GM23338 (cell line): Measurements from ENCODE around the gene CRTC3. TPM values are rescaled to one million over a fixed set of nuclear protein-coding genes. Genes with fewer than 3 reads are reported as not detected.

Experiments
- ATAC-seq: fragments of 200-7000 bp; cut with Tn5 transposase; 3 replicates; pipeline ENCODE4 v1.9.1; 2020
- DNase-seq: peaks from one replicate; pipeline ENCODE4 v3.0.0-alpha.2; 2015; ENCODE audit warnings: low spot score
- H2AFZ ChIP-seq: fragments of 200-600 bp; sonication (generic); 2 replicates; pipeline ENCODE4 v1.8.0; 2016; ENCODE audit warnings: antibody characterized with exemption, mild to moderate bottlenecking, moderate library complexity
- H3F3A ChIP-seq: fragments of 200-600 bp; sonication (generic); replicated peaks from 2 replicates; pipeline ENCODE4 v1.8.0; 2017; ENCODE audit warnings: antibody characterized with exemption, mixed run types, low read depth
- H3K27ac ChIP-seq: fragments of 200-600 bp; sonication (generic); 2 replicates; pipeline ENCODE4 v1.6.1; 2016; ENCODE audit warnings: low read depth
- H3K27me3 ChIP-seq: fragments of 200-600 bp; sonication (generic); 2 replicates; pipeline ENCODE4 v1.8.0; 2016; ENCODE audit warnings: mild to moderate bottlenecking, mixed run types, moderate library complexity; ENCODE audit not compliant: insufficient read depth
- H3K36me3 ChIP-seq: fragments of 200-600 bp; sonication (generic); 2 replicates; pipeline ENCODE4 v1.8.0; 2016; ENCODE audit warnings: mild to moderate bottlenecking; ENCODE audit not compliant: insufficient read depth
- H3K4me1 ChIP-seq: fragments of 200-600 bp; sonication (generic); 2 replicates; pipeline ENCODE4 v1.8.0; 2016; ENCODE audit warnings: mild to moderate bottlenecking, moderate library complexity; ENCODE audit not compliant: insufficient read depth
- H3K4me2 ChIP-seq: fragments of 200-600 bp; sonication (generic); 2 replicates; pipeline ENCODE4 v1.7.1; 2017; ENCODE audit warnings: mixed run types
- H3K4me3 ChIP-seq: fragments of 200-600 bp; sonication (generic); 2 replicates; pipeline ENCODE4 v1.6.1; 2016; ENCODE audit warnings: mixed run types
- H3K79me2 ChIP-seq: fragments of 200-600 bp; sonication (generic); replicated peaks from 2 replicates; pipeline ENCODE4 v1.8.0; 2017; ENCODE audit warnings: mild to moderate bottlenecking; ENCODE audit not compliant: insufficient read depth
- H3K9me2 ChIP-seq: fragments of 200-600 bp; sonication (generic); 2 replicates; pipeline ENCODE4 v1.8.0; 2017; ENCODE audit not compliant: insufficient read depth
- H4K20me1 ChIP-seq: fragments of 200-600 bp; sonication (generic); replicated peaks from 2 replicates; pipeline ENCODE4 v1.8.0; 2017; ENCODE audit warnings: mild to moderate bottlenecking; ENCODE audit not compliant: insufficient read depth
- H3K27ac Mint-ChIP-seq: 2 replicates; pipeline ENCODE4 v1.8.0; 2020; ENCODE audit warnings: inconsistent platforms, mild to moderate bottlenecking, moderate library complexity, mixed read lengths
- H3K27me3 Mint-ChIP-seq: 3 replicates; pipeline ENCODE4 v1.8.0; 2022; ENCODE audit warnings: low read depth, mild to moderate bottlenecking, moderate library complexity, mixed read lengths, inconsistent platforms; ENCODE audit not compliant: insufficient read depth, poor library complexity
- H3K36me3 Mint-ChIP-seq: 3 replicates; pipeline ENCODE4 v1.8.0; 2021; ENCODE audit warnings: low read depth, mild to moderate bottlenecking, inconsistent platforms, moderate library complexity, mixed read lengths
- H3K4me1 Mint-ChIP-seq: 3 replicates; pipeline ENCODE4 v1.8.0; 2020; ENCODE audit warnings: mild to moderate bottlenecking, inconsistent platforms, mixed read lengths
- H3K4me3 Mint-ChIP-seq: 3 replicates; pipeline ENCODE4 v1.8.0; 2021; ENCODE audit warnings: moderate library complexity, mild to moderate bottlenecking, inconsistent platforms, mixed read lengths
- H3K9me3 Mint-ChIP-seq: 3 replicates; pipeline ENCODE4 v1.8.0; 2020; ENCODE audit warnings: moderate library complexity, mild to moderate bottlenecking, inconsistent platforms, mixed read lengths
- ZNF114 ChIP-seq: fragments of 250-450 bp; sonication (Bioruptor Pico); IDR thresholded peaks from 2 replicates; pipeline ENCODE4 v1.5.0; 2020; ENCODE audit warnings: mild to moderate bottlenecking, moderate library complexity
- ZNF331 ChIP-seq: fragments of 250-450 bp; sonication (Bioruptor Pico); IDR thresholded peaks from 2 replicates; pipeline ENCODE4 v1.5.0; 2020; ENCODE audit warnings: low read depth, mild to moderate bottlenecking, moderate library complexity
- polyA plus RNA-seq: library from polyadenylated mRNA; unstranded; fragments of >200 nt; fragmentation: Nextera tagmentation; extraction: Ambion mirVana; gene quantifications from 2 replicates; pipeline ENCODE4 v1.2.1, GENCODE V29; 2016
- total RNA-seq: library from RNA; depleted of rRNA; stranded (reverse); fragments of >200 nt; shearing (Covaris generic); gene quantifications from 2 replicates; pipeline ENCODE4 v1.2.3, GENCODE V29; 2014
- TF ChIP-seq, protein P1 (sequence below): fragments of 250-450 bp; sonication (Bioruptor Pico); IDR thresholded peaks from 2 replicates; pipeline ENCODE4 v1.5.0; 2020; ENCODE audit warnings: mild to moderate bottlenecking, moderate library complexity
- TF ChIP-seq, protein P2 (sequence below): IDR thresholded peaks from one replicate; pipeline ENCODE4 v1.6.1; 2018; ENCODE audit warnings: antibody characterized with exemption; ENCODE audit not compliant: unreplicated experiment

The CRTC3 gene
- total and polyA plus RNA-seq, 2 experiments from 2014 or later: 2.8 to 3.8 TPM

GRCh38 chr15:90645873-90646575, 116.3 kb downstream of the CRTC3 start (continued):
- TF ChIP-seq, protein P1, sequence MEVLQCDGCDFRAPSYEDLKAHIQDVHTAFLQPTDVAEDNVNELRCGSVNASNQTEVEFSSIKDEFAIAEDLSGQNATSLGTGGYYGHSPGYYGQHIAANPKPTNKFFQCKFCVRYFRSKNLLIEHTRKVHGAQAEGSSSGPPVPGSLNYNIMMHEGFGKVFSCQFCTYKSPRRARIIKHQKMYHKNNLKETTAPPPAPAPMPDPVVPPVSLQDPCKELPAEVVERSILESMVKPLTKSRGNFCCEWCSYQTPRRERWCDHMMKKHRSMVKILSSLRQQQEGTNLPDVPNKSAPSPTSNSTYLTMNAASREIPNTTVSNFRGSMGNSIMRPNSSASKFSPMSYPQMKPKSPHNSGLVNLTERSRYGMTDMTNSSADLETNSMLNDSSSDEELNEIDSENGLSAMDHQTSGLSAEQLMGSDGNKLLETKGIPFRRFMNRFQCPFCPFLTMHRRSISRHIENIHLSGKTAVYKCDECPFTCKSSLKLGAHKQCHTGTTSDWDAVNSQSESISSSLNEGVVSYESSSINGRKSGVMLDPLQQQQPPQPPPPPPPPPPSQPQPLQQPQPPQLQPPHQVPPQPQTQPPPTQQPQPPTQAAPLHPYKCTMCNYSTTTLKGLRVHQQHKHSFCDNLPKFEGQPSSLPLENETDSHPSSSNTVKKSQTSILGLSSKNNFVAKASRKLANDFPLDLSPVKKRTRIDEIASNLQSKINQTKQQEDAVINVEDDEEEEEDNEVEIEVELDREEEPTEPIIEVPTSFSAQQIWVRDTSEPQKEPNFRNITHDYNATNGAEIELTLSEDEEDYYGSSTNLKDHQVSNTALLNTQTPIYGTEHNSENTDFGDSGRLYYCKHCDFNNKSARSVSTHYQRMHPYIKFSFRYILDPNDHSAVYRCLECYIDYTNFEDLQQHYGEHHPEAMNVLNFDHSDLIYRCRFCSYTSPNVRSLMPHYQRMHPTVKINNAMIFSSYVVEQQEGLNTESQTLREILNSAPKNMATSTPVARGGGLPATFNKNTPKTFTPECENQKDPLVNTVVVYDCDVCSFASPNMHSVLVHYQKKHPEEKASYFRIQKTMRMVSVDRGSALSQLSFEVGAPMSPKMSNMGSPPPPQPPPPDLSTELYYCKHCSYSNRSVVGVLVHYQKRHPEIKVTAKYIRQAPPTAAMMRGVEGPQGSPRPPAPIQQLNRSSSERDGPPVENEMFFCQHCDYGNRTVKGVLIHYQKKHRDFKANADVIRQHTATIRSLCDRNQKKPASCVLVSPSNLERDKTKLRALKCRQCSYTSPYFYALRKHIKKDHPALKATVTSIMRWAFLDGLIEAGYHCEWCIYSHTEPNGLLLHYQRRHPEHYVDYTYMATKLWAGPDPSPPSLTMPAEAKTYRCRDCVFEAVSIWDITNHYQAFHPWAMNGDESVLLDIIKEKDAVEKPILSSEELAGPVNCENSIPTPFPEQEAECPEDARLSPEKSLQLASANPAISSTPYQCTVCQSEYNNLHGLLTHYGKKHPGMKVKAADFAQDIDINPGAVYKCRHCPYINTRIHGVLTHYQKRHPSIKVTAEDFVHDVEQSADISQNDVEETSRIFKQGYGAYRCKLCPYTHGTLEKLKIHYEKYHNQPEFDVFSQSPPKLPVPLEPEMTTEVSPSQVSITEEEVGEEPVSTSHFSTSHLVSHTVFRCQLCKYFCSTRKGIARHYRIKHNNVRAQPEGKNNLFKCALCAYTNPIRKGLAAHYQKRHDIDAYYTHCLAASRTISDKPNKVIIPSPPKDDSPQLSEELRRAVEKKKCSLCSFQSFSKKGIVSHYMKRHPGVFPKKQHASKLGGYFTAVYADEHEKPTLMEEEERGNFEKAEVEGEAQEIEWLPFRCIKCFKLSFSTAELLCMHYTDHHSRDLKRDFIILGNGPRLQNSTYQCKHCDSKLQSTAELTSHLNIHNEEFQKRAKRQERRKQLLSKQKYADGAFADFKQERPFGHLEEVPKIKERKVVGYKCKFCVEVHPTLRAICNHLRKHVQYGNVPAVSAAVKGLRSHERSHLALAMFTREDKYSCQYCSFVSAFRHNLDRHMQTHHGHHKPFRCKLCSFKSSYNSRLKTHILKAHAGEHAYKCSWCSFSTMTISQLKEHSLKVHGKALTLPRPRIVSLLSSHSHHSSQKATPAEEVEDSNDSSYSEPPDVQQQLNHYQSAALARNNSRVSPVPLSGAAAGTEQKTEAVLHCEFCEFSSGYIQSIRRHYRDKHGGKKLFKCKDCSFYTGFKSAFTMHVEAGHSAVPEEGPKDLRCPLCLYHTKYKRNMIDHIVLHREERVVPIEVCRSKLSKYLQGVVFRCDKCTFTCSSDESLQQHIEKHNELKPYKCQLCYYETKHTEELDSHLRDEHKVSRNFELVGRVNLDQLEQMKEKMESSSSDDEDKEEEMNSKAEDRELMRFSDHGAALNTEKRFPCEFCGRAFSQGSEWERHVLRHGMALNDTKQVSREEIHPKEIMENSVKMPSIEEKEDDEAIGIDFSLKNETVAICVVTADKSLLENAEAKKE (CRISPR knock-in tag): no peak
- TF ChIP-seq ZNF114: no peak

DNA sequence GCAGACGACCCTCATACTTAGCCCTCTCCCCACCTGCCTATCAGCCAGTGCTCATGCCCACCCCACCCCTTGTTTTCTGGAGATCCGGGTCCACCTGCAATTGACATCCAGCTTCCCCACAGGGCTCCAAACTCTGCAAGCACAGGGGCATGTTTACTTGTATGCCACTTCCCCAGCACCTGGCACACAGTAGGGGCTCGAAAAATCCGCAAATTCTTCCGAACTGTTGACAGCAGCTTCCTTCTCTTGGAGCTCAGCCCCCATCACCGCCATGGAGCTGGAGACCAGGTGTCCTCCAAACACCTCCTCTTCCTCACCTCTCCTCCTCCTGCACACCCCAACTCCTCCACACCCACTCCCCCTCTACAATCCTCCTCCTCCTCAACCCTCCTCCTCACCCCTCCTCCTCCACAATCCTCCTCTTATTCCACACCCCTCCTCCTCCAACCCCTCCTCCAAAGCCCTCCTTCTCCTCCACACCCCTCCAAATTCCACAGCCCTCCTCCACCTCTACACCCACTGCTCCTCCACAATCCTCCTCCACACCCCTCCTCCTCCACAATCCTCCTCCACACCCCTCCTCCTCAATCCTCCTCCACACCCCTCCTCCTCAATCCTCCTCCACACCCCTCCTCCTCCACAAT, 117.1 kb downstream of the CRTC3 start:
- H3K27me3 ChIP-seq: no peaks in the 10 kb centered on the region
- Mint-ChIP-seq H3K36me3 (no peaks in the 10 kb centered on the region), H3K9me3 (no peaks in the 10 kb centered on the region; the same call in 2 of the 3 replicates), H3K27ac (no peak overlapping the region), H3K4me1 (peaks cover 19% of the 10 kb centered on the region), H3K4me3 (no peak overlapping the region), H3K27me3 (peaks cover 11% of the 10 kb centered on the region)
- no peaks in the 10 kb centered on the region for H3K9me2 ChIP-seq
- no peaks in the 10 kb centered on the region for H3K79me2 ChIP-seq
- DNase-seq (no peak), ATAC-seq (no peak)
- H3K4me2 ChIP-seq: no peak overlapping the region
- H3F3A ChIP-seq: no peaks in the 10 kb centered on the region
- H3K4me3 ChIP-seq: no peak overlapping the region
- H3K36me3 ChIP-seq: no peaks in the 10 kb centered on the region
- TF ChIP-seq, protein P2, sequence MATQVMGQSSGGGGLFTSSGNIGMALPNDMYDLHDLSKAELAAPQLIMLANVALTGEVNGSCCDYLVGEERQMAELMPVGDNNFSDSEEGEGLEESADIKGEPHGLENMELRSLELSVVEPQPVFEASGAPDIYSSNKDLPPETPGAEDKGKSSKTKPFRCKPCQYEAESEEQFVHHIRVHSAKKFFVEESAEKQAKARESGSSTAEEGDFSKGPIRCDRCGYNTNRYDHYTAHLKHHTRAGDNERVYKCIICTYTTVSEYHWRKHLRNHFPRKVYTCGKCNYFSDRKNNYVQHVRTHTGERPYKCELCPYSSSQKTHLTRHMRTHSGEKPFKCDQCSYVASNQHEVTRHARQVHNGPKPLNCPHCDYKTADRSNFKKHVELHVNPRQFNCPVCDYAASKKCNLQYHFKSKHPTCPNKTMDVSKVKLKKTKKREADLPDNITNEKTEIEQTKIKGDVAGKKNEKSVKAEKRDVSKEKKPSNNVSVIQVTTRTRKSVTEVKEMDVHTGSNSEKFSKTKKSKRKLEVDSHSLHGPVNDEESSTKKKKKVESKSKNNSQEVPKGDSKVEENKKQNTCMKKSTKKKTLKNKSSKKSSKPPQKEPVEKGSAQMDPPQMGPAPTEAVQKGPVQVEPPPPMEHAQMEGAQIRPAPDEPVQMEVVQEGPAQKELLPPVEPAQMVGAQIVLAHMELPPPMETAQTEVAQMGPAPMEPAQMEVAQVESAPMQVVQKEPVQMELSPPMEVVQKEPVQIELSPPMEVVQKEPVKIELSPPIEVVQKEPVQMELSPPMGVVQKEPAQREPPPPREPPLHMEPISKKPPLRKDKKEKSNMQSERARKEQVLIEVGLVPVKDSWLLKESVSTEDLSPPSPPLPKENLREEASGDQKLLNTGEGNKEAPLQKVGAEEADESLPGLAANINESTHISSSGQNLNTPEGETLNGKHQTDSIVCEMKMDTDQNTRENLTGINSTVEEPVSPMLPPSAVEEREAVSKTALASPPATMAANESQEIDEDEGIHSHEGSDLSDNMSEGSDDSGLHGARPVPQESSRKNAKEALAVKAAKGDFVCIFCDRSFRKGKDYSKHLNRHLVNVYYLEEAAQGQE: no peak
- TF ChIP-seq ZNF331: no peak
- H4K20me1 ChIP-seq: no peaks in the 10 kb centered on the region
- H2AFZ ChIP-seq: no peak overlapping the region
- no peak overlapping the region for H3K27ac ChIP-seq
- no peaks in the 10 kb centered on the region; the same call in 1 of the 2 replicates for H3K4me1 ChIP-seq
